ENCODE data around the gene TMEM144. TPM values are rescaled to one million over a fixed set of nuclear protein-coding genes. Genes with fewer than 3 reads are reported as not detected.
"Not testable (repeated sequence)": the region's sequence is repeated elsewhere in the genome, so short reads cannot be mapped to it uniquely, and the experiment has no call there.

Gene TMEM144
- total RNA-seq, 1 donor from 2014 or later = 18.3 TPM

DNA sequence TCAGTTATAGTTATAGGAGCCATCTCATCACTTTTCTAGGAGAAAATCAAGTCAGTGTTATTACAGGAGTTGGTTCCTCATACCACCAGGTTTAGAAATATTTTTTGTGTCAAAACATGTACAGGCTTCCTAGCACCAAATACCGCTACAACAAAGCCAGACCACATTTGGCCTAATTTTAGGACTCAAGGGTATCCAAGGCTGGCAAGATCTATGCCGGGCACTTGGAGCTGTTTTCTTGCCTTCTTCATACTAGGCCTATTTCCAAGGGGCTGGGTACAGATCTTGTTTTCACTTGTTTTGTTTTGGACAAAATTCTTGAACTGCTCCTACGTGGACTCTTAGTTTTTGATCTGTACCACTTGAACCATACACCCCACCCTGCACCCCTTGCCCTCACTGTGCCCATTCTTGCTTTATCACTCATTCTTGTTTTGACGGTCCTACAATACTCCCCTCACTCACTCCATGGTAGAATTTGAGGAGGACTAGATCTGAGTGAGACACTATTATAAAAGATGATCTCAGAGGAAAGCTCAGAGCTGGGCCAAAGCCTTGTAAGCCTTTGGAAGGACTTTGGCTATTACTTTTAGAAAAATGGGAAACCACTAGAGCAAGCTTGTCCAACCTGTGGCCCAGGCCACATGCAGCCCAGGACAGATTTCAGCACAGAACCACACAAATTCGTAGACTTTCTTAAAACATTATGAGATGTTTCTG, 17.7 kb upstream of the TMEM144 start:
- DNase-seq (ENCODE audit: low spot score) = no peak

DNA sequence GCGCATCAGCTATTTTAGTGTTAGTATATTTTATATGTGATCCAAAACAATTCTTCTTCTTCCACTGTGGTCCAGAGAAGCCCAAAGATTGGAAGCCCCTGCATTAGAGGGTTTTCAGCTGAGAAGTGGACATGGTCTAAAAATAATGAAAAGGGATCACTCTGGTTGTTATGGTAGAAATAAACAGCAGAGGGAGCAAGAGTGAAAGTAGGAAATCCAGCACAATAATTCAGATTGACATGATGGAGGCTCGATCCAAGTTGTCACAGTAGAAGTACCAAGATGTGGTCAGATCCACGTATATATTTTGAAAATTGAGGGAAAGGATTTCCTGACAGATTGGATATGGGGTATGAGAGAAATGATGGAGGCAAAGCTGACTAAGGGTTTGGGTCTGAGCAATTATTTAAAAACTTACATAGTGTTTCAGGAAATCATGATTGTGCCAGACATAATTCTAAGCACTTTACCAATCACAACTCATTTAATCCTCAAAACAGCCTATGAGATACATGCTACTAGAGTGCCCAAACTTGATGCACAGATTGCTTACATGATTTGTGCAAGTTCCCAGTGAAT, 17.0 kb upstream of the TMEM144 start:
- no peak for DNase-seq (ENCODE audit: low spot score)

GRCh38 chr4:158195297-158195696, 15.0 kb upstream of the TMEM144 start:
- DNase-seq (ENCODE audit: low spot score) = no peak

DNA sequence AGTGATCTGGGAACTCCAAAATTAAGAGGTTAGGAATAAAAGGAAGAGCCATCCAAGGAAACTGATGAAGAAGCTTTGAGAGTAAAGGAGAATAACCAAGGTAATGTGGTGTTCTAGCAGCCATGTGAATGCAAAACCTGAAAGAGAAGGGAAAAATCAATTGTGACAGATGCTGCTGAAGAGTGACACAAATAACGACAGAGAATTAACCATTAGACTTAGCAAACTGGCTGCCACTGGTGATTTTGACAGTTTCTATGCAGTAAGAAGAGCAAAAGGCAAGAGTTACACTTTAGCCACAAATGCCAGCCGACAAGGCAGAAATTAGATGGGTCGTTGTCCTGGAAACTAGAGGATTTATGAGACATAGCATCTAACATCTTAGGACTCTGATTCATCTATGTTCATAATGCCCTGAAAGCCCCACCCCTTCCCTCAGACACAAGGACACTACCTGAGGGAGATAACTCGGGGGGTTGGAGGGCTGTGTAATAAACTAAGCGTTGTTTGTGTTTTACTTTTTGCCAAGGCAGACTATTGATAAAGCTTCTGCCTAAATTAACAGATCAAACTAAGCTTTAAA, 13.0 kb upstream of the TMEM144 start:
- DNase-seq (ENCODE audit: low spot score) = no peak

- no peak for DNase-seq (ENCODE audit: low spot score)
Measured at GRCh38 chr4:158200214-158200613, 10.1 kb upstream of the TMEM144 start.

DNA sequence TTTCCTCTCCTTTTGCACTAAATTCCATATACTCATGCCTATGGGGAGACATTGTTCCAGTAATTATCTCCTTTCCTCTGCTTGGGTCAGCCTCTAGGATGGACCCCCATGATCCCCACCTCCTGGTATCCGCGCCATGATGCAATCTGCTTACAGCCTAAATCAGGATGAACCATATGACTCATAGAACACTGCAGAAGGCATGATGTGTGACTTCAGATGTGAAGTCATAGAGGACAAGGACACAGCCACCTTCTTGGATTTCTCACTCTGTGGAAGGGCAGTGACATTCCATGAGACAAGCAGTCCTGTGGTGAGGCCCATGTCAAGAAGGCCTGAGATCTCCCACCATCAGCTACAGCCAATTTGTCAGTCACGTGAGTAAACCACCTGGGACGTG, 9.0 kb upstream of the TMEM144 start:
- DNase-seq (ENCODE audit: low spot score) = no peak

GRCh38 chr4:158201876-158202275, 8.4 kb upstream of the TMEM144 start:
- DNase-seq (ENCODE audit: low spot score) = no peak

- DNase-seq (ENCODE audit: low spot score) = no peak
Measured at GRCh38 chr4:158202481-158202880, 7.8 kb upstream of the TMEM144 start.

DNA sequence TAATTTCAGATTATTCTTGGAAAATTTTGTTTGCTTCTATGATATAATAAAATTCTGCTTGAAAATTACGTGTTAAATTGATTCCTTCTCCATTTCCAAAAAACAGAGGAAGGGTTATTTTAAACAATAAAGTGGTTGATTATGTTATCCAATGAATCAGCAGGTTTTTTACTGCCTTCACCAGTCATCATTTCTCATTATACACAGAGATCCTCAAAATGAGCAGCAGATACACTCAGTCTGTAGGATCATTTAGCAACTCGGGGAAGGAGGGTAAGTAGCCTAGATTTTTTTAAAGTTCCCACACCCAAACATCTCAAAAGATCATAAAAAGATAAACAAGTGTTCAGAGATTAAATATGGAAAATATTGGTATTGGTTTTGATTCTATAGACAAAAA, 6.8 kb upstream of the TMEM144 start:
- DNase-seq (ENCODE audit: low spot score) = no peak

- no peak for DNase-seq (ENCODE audit: low spot score)
Measured at GRCh38 chr4:158203929-158204328, 6.4 kb upstream of the TMEM144 start.

- no peak for DNase-seq (ENCODE audit: low spot score)
Measured at GRCh38 chr4:158208963-158209640, 1.2 kb upstream of the TMEM144 start.

DNA sequence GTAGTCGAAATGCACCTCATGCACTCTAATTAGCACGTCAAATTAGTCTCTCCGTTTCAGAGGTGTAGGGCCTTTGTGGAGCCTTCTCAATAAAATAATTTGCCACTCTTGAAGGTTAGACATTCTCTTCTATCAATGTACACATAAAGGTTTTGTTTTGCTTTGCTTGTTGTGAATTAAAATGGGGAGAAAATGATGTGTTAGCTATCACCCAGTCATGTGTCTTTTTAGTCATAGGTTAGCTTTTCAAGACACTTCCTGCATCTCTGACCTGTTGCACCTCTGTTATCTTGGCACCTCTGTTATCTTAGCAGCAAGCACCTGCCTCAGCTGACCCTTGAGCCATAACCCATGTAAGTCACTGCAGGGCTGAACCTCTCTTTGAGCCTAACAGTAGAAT, 936 bp downstream of the TMEM144 start:
- DNase-seq (ENCODE audit: low spot score) = peak; percentile 16

- DNase-seq (ENCODE audit: low spot score) = no peak
Measured at GRCh38 chr4:158213466-158213865, 3.2 kb downstream of the TMEM144 start.

DNA sequence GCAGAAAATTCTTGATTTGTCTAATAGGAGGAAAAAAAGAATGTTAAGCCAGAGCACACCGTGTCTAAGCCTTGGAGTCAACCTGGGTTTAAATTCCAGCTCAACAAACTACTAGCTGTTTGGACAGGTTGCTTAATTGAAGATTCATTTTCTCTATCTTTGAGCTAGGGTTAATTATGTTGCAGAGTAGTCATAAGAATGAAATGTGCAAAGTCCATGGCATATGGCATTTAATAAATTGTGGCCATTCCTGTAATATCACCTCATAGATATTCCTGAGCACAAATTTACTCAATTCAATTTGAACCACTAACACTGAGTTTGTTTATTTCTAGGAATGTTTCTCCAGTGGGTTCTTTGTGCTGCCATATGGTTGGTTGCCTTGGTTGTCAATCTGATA, 4.6 kb downstream of the TMEM144 start:
- DNase-seq (ENCODE audit: low spot score) = no peak

DNA sequence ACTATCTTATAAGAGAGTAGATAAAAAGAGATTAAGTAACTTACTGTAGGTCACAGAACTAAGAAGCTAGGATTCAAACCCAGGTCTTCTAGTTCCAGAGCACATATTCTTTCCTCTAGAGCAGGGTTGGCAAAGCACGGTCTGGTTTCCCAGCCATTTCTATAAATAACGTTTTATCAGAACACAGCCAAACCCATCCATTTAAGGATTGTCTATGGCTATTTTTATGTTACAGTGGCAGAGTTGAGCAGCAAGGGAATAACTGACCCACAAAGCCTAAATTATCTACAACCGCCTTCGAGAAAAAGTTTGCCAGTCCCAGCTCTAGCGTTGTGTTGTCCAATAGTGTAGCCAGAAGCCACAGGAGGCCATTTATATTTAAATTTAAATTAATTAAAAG, 7.5 kb downstream of the TMEM144 start:
- no peak for DNase-seq (ENCODE audit: low spot score)

GRCh38 chr4:158219623-158220022, 9.3 kb downstream of the TMEM144 start:
- no peak for DNase-seq (ENCODE audit: low spot score)

- not testable (repeated sequence) for DNase-seq (ENCODE audit: low spot score)
Measured at GRCh38 chr4:158224318-158224717, 14.0 kb downstream of the TMEM144 start.

- DNase-seq (ENCODE audit: low spot score) = not testable (repeated sequence)
Measured at GRCh38 chr4:158224999-158225398, 14.7 kb downstream of the TMEM144 start.

- not testable (repeated sequence) for DNase-seq (ENCODE audit: low spot score)
Measured at GRCh38 chr4:158227880-158228279, 17.6 kb downstream of the TMEM144 start.

- DNase-seq (ENCODE audit: low spot score) = not testable (repeated sequence)
Measured at GRCh38 chr4:158228399-158228798, 18.1 kb downstream of the TMEM144 start.

- DNase-seq (ENCODE audit: low spot score) = no peak
Measured at GRCh38 chr4:158229768-158230167, 19.5 kb downstream of the TMEM144 start.

DNA sequence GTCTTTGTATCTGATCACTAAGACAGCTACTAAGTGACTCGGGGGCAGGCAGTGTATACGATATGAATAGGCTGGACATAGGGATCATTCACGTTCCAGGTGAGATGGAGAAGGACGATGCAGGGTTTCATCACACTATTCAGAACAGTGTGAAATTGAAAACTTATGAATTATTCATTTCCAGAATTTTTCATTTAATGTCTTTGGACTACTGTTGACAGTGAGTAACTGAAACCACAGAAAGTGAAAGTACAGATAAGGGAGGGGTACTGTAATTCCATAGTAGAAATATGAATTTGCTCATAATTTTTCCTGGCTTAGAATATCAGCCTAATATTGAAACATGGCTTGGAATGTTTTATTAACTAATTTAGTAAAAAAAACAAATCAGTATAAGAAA, 24.4 kb downstream of the TMEM144 start:
- no peak for DNase-seq (ENCODE audit: low spot score)

Data from mucosa of gallbladder (tissue), 1 donor.